GM12878 (cell line): ENCODE measurements around the gene HSF5. TPM values are rescaled to one million over a fixed set of nuclear protein-coding genes. Genes with fewer than 3 reads are reported as not detected.
A peak's percentile ranks its signal among the peaks of the same experiment; 100 is the strongest.

Experiments
- BACH1 ChIP-seq: fragments of 450-650 bp; IDR thresholded peaks from 2 replicates; pipeline ENCODE4 v1.6.1; 2017; ENCODE audit warnings: mild to moderate bottlenecking, borderline replicate concordance
- BHLHE40 ChIP-seq, 2 experiments: fragments of 450-650 bp in 1 of 2; IDR thresholded peaks; 2 replicates each; pipeline ENCODE4 v1.6.1; 2011 to 2017; ENCODE audit warnings: low read depth in 2 of 2, borderline replicate concordance in 1 of 2, improper control_type of control experiment in 1 of 2, low read length in 1 of 2, mild to moderate bottlenecking in 1 of 2
- CHD1 ChIP-seq: IDR thresholded peaks from 2 replicates; pipeline ENCODE4 v1.6.1; 2012; ENCODE audit warnings: low read depth, low read length, improper control_type of control experiment
- CHD2 ChIP-seq: IDR thresholded peaks from 2 replicates; pipeline ENCODE4 v1.6.1; 2011; ENCODE audit warnings: low read depth, low read length, improper control_type of control experiment, borderline replicate concordance
- E2F8 ChIP-seq: fragments of 450-650 bp; IDR thresholded peaks from 2 replicates; pipeline ENCODE4 v1.6.1; 2018; ENCODE audit warnings: mild to moderate bottlenecking, low read depth, moderate library complexity; ENCODE audit not compliant: partially characterized antibody
- IRF4 ChIP-seq: IDR thresholded peaks from 2 replicates; pipeline ENCODE4 v1.6.1; 2011; ENCODE audit warnings: low read depth, low read length
- JUND ChIP-seq: IDR thresholded peaks from 2 replicates; pipeline ENCODE4 v1.6.1; 2012; ENCODE audit warnings: low read depth, mild to moderate bottlenecking, low read length, improper control_type of control experiment, moderate library complexity
- MEF2A ChIP-seq: IDR thresholded peaks from 2 replicates; pipeline ENCODE4 v1.6.1; 2011; ENCODE audit warnings: low read depth, mild to moderate bottlenecking, low read length, moderate library complexity; ENCODE audit not compliant: insufficient read depth
- MTA2 ChIP-seq: fragments of 450-650 bp; IDR thresholded peaks from 2 replicates; pipeline ENCODE4 v1.6.1; 2016; ENCODE audit warnings: low read depth, mild to moderate bottlenecking, moderate library complexity
- MYC ChIP-seq: IDR thresholded peaks from 2 replicates; pipeline ENCODE4 v1.6.1; 2011; ENCODE audit warnings: mild to moderate bottlenecking, low read length, moderate library complexity, inconsistent platforms; ENCODE audit not compliant: insufficient read depth, insufficient replicate concordance, insufficient read length, severe bottlenecking
- PAX5 ChIP-seq: IDR thresholded peaks from 2 replicates; pipeline ENCODE4 v1.6.1; 2011; ENCODE audit warnings: low read depth, low read length, borderline replicate concordance
- PAX8 ChIP-seq: fragments of 450-650 bp; IDR thresholded peaks from 2 replicates; pipeline ENCODE4 v1.6.1; 2017; ENCODE audit warnings: mild to moderate bottlenecking, moderate library complexity
- PML ChIP-seq: IDR thresholded peaks from 2 replicates; pipeline ENCODE4 v1.6.1; 2012; ENCODE audit warnings: low read length, inconsistent platforms
- SIN3A ChIP-seq: IDR thresholded peaks from 2 replicates; pipeline ENCODE4 v1.6.1; 2012; ENCODE audit warnings: low read depth, low read length, improper control_type of control experiment
- SMC3 ChIP-seq: IDR thresholded peaks from 2 replicates; pipeline ENCODE4 v1.6.1; 2011; ENCODE audit warnings: low read length, improper control_type of control experiment, borderline replicate concordance
- SP1 ChIP-seq: IDR thresholded peaks from one replicate; pipeline ENCODE4 v1.6.1; 2011; ENCODE audit warnings: low read depth, low read length
- STAT3 ChIP-seq: IDR thresholded peaks from 2 replicates; pipeline ENCODE4 v1.6.1; 2011; ENCODE audit warnings: low read depth, low read length, improper control_type of control experiment
- TAF1 ChIP-seq: IDR thresholded peaks from 2 replicates; pipeline ENCODE4 v1.6.1; 2011; ENCODE audit warnings: mild to moderate bottlenecking, low read depth, low read length, borderline replicate concordance
- TCF12 ChIP-seq: IDR thresholded peaks from 2 replicates; pipeline ENCODE4 v1.6.1; 2011; ENCODE audit warnings: low read depth, mild to moderate bottlenecking, low read length
- TCF3 ChIP-seq: IDR thresholded peaks from 2 replicates; pipeline ENCODE4 v1.6.1; 2012; ENCODE audit warnings: low read depth, mild to moderate bottlenecking, low read length, borderline replicate concordance; ENCODE audit not compliant: insufficient read depth
- YBX1 ChIP-seq: fragments of 450-650 bp; IDR thresholded peaks from 2 replicates; pipeline ENCODE4 v1.6.1; 2016; ENCODE audit warnings: antibody characterized with exemption
- ZBED1 ChIP-seq: IDR thresholded peaks from 2 replicates; pipeline ENCODE4 v1.6.1; 2016; ENCODE audit warnings: borderline replicate concordance
- ZNF274 ChIP-seq: IDR thresholded peaks from one replicate; pipeline ENCODE4 v1.8.0; 2011; ENCODE audit not compliant: insufficient read length, insufficient read depth
- polyA plus RNA-seq, 11 experiments: library from polyadenylated mRNA; depleted of rRNA in 4 of 11; unstranded in 6 of 11; stranded (reverse) in 5 of 11; fragments of >200 nt; fragmentation: Nextera tagmentation in 4 of 11; fragmentation: Illumina TruSeq in 1 of 11; extraction: Ambion mirVana in 4 of 11; extraction: Trizol in 1 of 11; gene quantifications; 1 replicate in 1 of 11; 2 replicates in 10 of 11; pipeline versions ENCODE4 v1.2.1 to v1.2.3, GENCODE V29; 2011 to 2016; ENCODE audit warnings: inconsistent platforms in 2 of 11, missing spikeins in 2 of 11, low read depth in 1 of 11
- total RNA-seq, 4 experiments: library from RNA; depleted of rRNA in 3 of 4; stranded (reverse); fragments of >200 nt in 3 of 4; fragmentation: Illumina TruSeq in 1 of 4; extraction: Trizol in 1 of 4; gene quantifications; 2 replicates each; pipeline versions ENCODE4 v1.2.1 to v1.2.3, GENCODE V29; 2013 to 2021
- TF ChIP-seq, protein P1 (sequence below): fragments of 450-650 bp; IDR thresholded peaks from 2 replicates; pipeline ENCODE4 v1.6.1; 2017; ENCODE audit warnings: low read depth, mild to moderate bottlenecking, moderate library complexity
- TF ChIP-seq, protein P2 (sequence below): fragments of 450-650 bp; IDR thresholded peaks from 2 replicates; pipeline ENCODE4 v1.6.1; 2014; ENCODE audit warnings: mild to moderate bottlenecking

Gene HSF5
- total and polyA plus RNA-seq, 10 of the 15 experiments (the other 5 are each of a cell fraction or from before 2014, with no cell fraction given): 0.02 to 0.18 (median 0.06) TPM; not detected in 4

DNA sequence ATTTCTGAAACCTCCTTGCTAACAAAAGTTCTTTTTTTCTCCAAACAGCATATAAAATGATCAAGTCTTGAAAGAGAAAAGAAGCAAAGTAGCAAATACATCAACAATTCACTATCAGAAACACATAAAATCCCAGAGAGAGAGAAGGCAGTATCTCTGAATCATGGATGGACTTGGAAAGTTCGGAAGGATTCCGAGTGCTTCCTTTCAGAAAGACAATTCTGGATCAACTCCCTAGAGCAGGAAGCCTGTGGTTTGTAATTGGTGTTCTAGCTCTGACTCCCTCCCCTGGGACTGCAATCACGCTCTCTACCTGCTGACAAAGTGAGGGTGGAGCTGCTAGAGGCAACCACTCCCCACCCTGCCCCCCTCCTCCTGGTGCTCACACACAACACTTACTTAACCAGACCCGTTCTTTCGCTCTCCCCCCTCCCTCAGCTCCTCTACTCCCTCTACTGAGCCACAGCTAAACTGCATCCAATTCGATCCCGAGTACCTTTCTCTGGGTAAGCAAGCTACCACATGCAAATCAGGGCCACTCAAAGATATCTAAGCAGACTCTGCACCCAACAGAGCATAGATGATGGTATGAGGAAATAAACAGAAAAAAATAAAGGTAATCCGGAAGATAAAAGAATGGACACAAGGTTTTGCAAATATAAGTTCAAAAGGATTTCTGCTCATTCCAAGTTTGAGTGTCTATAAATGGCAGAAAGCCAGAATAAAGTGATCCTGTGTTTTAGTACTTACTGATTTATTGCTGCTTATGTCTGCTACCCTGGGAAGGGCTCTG, 70.7 kb downstream of the HSF5 start, which contains the start of gene RNF43 (continued):
- TF ChIP-seq E2F8 (no peak), IRF4 (peak; percentile 75), SMC3 (peak; percentile 92; the same call in 1 of the 2 replicates), TCF3 (no peak), PAX5 (peak; percentile 77; the same call in 1 of the 2 replicates), PAX8 (no peak), MTA2 (peak; percentile 83), SIN3A (peak; percentile 77; the same call in 1 of the 2 replicates), PML (no peak), JUND (peak; percentile 54; the same call in 1 of the 2 replicates), CHD2 (peak; percentile 92), ZBED1 (no peak), TCF12 (peak; percentile 61; the same call in 1 of the 2 replicates), MYC (no peak), BHLHE40 (IDR thresholded peaks at IDR 0.05; ENCODE audit: borderline replicate concordance in 1 of 2, low read depth in 2 of 2, low read length in 1 of 2) (peak; percentile 80 to 81), ZNF274 (no peak), BACH1 (peak; percentile 30; the same call in 1 of the 2 replicates), TAF1 (no peak), SP1 (peak; percentile 39), STAT3 (peak; percentile 70; the same call in 1 of the 2 replicates), CHD1 (peak; percentile 90; the same call in 1 of the 2 replicates), MEF2A (0 out of 2 replicates have a peak, but pooled peaks have one; percentile 17), YBX1 (0 out of 2 replicates have a peak, but pooled peaks have one; percentile 66)
- TF ChIP-seq, protein P1, sequence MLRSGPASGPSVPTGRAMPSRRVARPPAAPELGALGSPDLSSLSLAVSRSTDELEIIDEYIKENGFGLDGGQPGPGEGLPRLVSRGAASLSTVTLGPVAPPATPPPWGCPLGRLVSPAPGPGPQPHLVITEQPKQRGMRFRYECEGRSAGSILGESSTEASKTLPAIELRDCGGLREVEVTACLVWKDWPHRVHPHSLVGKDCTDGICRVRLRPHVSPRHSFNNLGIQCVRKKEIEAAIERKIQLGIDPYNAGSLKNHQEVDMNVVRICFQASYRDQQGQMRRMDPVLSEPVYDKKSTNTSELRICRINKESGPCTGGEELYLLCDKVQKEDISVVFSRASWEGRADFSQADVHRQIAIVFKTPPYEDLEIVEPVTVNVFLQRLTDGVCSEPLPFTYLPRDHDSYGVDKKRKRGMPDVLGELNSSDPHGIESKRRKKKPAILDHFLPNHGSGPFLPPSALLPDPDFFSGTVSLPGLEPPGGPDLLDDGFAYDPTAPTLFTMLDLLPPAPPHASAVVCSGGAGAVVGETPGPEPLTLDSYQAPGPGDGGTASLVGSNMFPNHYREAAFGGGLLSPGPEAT: peak; percentile 95
- TF ChIP-seq, protein P2, sequence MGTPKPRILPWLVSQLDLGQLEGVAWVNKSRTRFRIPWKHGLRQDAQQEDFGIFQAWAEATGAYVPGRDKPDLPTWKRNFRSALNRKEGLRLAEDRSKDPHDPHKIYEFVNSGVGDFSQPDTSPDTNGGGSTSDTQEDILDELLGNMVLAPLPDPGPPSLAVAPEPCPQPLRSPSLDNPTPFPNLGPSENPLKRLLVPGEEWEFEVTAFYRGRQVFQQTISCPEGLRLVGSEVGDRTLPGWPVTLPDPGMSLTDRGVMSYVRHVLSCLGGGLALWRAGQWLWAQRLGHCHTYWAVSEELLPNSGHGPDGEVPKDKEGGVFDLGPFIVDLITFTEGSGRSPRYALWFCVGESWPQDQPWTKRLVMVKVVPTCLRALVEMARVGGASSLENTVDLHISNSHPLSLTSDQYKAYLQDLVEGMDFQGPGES: no peak
